ENCODE data around the gene CLBA1.

Gene CLBA1

GRCh38 chr14:104977681-104978653 lies 7.6 kb upstream of the CLBA1 start, which contains the start of gene AHNAK2:
TSS of gene AHNAK2 (minus strand) at chr14:104978374. CDS start at chr14:104978237, 137 bp downstream.
- intact Hi-C loops (cut with DNase I) = no loop called here
- DNase-seq = peak in 9 of 10 donors; percentile 42 to 94 (median 63)

GRCh38 chr14:104978746-104979691 lies 6.6 kb upstream of the CLBA1 start:
- peak in 4 of 10 donors; percentile 26 to 78 (median 74) for DNase-seq
- intact Hi-C loops (cut with DNase I) = no loop called here

GRCh38 chr14:104979758-104980610 lies 5.6 kb upstream of the CLBA1 start:
- DNase-seq = peak in 4 of 10 donors; percentile 27 to 87 (median 68)
- intact Hi-C loops (cut with DNase I) = no loop called here

- intact Hi-C loops (cut with DNase I) = no loop called here
- DNase-seq = peak in 4 of 10 donors; percentile 18 to 71 (median 63)
Observed at GRCh38 chr14:104980611-104981531, 4.7 kb upstream of the CLBA1 start.

GRCh38 chr14:104981699-104982541 lies 3.7 kb upstream of the CLBA1 start:
- peak in 5 of 10 donors; percentile 28 to 92 (median 80) for DNase-seq
- intact Hi-C loops (cut with DNase I) = no loop called here

GRCh38 chr14:104982548-104983230 lies 2.9 kb upstream of the CLBA1 start:
- intact Hi-C loops (cut with DNase I) = no loop called here

GRCh38 chr14:104983231-104983721 lies 2.3 kb upstream of the CLBA1 start:
- peak in 3 of 10 donors; percentile 12 to 66 (median 56) for DNase-seq
- intact Hi-C loops (cut with DNase I) = no loop called here

More at GRCh38 chr14:104982548-104983230, 2.9 kb upstream of the CLBA1 start:
- DNase-seq = peak in 4 of 10 donors; percentile 17 to 78 (median 49)

- intact Hi-C loops (cut with DNase I) = no loop called here
- DNase-seq = peak in 2 of 10 donors; percentile 66 to 70
Observed at GRCh38 chr14:104984056-104984894, 1.3 kb upstream of the CLBA1 start.

GRCh38 chr14:104986487-104987164 lies 1.0 kb downstream of the CLBA1 start:
- intact Hi-C loops (cut with DNase I) = no loop called here
- DNase-seq = peak in 2 of 10 donors; percentile 5 to 66

- intact Hi-C loops (cut with DNase I) = no loop called here
- DNase-seq = peak in 1 of 10 donors; percentile 77
Observed at GRCh38 chr14:104989236-104989950, 3.8 kb downstream of the CLBA1 start.

- intact Hi-C loops (cut with DNase I) = no loop called here
- DNase-seq = no peak
Observed at GRCh38 chr14:104989951-104990303, 4.3 kb downstream of the CLBA1 start.

GRCh38 chr14:104991896-104992230 lies 6.3 kb downstream of the CLBA1 start:
- intact Hi-C loops (cut with DNase I) = no loop called here
- no peak for DNase-seq

- intact Hi-C loops (cut with DNase I) = no loop called here
Observed at GRCh38 chr14:104992501-104992900, 6.9 kb downstream of the CLBA1 start.

GRCh38 chr14:104993306-104993705 lies 7.7 kb downstream of the CLBA1 start:
- peak in 1 of 10 donors; percentile 67 for DNase-seq
- intact Hi-C loops (cut with DNase I) = no loop called here

More at GRCh38 chr14:104992501-104992900, 6.9 kb downstream of the CLBA1 start:
- DNase-seq = no peak

Measured in posterior cingulate gyrus (tissue), 11 donors.